ENCODE data around the gene PKIB. TPM values are rescaled to one million over a fixed set of nuclear protein-coding genes. Genes with fewer than 3 reads are reported as not detected.

PKIB gene
- total and polyA plus RNA-seq, 10 of the 15 experiments (the other 5 are each of a cell fraction or from before 2014, with no cell fraction given) = 0.20 to 1.8 (median 0.87) TPM

DNA sequence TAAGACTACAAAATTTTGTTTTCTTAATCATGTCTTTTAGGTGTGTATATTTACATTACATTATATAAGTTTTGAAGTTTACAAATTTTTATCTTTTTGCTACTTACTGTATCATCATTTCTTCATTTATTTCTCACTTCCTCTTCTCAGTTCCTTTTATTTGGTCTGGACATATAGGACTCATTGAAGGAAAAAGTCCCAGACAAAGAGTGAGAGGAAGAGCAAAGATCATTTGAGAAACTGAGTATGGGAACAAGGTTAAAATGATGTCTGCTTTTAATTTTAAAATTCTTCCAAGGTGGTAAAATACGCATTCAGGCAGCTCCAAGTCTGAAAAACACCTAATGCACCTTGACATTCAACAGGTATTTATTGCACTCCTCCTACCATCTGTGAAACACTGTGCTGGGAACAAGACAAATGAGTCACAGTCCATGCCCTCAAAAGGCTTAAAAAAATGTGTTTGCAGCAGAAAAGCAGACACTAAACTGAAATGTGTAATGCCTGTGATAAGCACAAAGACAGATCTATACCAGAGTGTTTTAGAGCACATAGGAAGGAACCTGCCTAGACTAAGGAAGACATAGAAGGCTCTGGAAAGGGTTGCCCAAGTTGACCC is 63.2 kb downstream of the PKIB start (continued):
- TF ChIP-seq, protein P1, sequence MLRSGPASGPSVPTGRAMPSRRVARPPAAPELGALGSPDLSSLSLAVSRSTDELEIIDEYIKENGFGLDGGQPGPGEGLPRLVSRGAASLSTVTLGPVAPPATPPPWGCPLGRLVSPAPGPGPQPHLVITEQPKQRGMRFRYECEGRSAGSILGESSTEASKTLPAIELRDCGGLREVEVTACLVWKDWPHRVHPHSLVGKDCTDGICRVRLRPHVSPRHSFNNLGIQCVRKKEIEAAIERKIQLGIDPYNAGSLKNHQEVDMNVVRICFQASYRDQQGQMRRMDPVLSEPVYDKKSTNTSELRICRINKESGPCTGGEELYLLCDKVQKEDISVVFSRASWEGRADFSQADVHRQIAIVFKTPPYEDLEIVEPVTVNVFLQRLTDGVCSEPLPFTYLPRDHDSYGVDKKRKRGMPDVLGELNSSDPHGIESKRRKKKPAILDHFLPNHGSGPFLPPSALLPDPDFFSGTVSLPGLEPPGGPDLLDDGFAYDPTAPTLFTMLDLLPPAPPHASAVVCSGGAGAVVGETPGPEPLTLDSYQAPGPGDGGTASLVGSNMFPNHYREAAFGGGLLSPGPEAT (IDR thresholded peaks at IDR 0.05; ENCODE audit: low read depth) = peak; percentile 67; the same call in 1 of the 2 replicates
- TF ChIP-seq, protein P2, sequence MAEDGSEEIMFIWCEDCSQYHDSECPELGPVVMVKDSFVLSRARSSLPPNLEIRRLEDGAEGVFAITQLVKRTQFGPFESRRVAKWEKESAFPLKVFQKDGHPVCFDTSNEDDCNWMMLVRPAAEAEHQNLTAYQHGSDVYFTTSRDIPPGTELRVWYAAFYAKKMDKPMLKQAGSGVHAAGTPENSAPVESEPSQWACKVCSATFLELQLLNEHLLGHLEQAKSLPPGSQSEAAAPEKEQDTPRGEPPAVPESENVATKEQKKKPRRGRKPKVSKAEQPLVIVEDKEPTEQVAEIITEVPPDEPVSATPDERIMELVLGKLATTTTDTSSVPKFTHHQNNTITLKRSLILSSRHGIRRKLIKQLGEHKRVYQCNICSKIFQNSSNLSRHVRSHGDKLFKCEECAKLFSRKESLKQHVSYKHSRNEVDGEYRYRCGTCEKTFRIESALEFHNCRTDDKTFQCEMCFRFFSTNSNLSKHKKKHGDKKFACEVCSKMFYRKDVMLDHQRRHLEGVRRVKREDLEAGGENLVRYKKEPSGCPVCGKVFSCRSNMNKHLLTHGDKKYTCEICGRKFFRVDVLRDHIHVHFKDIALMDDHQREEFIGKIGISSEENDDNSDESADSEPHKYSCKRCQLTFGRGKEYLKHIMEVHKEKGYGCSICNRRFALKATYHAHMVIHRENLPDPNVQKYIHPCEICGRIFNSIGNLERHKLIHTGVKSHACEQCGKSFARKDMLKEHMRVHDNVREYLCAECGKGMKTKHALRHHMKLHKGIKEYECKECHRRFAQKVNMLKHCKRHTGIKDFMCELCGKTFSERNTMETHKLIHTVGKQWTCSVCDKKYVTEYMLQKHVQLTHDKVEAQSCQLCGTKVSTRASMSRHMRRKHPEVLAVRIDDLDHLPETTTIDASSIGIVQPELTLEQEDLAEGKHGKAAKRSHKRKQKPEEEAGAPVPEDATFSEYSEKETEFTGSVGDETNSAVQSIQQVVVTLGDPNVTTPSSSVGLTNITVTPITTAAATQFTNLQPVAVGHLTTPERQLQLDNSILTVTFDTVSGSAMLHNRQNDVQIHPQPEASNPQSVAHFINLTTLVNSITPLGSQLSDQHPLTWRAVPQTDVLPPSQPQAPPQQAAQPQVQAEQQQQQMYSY (CRISPR knock-in tag; IDR thresholded peaks at IDR 0.05) = no peak
- no peak for TF ChIP-seq NFXL1 (IDR thresholded peaks at IDR 0.05; ENCODE audit: borderline replicate concordance)
- TF ChIP-seq ZNF24 (IDR thresholded peaks at IDR 0.05) = peak; percentile 97
- TF ChIP-seq SMAD1 (IDR thresholded peaks at IDR 0.05; ENCODE audit: low read depth, partially characterized antibody) = no peak
- no peak for TF ChIP-seq TCF12 (IDR thresholded peaks at IDR 0.05; ENCODE audit: low read depth, low read length)
- TF ChIP-seq GATAD2B (conservative IDR thresholded peaks at IDR 0.05; ENCODE audit: low read depth) = 0 out of 2 replicates have a peak, but pooled peaks have one; percentile 47
- no peak for TF ChIP-seq SMC3 (IDR thresholded peaks at IDR 0.05; ENCODE audit: borderline replicate concordance, low read length)
- peak; percentile 81 for TF ChIP-seq MTA2 (IDR thresholded peaks at IDR 0.05; ENCODE audit: low read depth)
- no peak for TF ChIP-seq CHD4 (IDR thresholded peaks at IDR 0.05)

Measured in GM12878 (cell line).